Caki2 (cell line): ENCODE data around the gene FGF5. TPM values are rescaled to one million over a fixed set of nuclear protein-coding genes. Genes with fewer than 3 reads are reported as not detected.
"Not testable (repeated sequence)": the region's sequence is repeated elsewhere in the genome, so short reads cannot be mapped to it uniquely, and the experiment has no call there.

Experiments used
- DNase-seq: peaks from one replicate; pipeline ENCODE4 v3.0.0-alpha.2; 2015; ENCODE audit warnings: low read depth
- in situ Hi-C: cut with HindIII; loops from 2 replicates; pipeline ENCODE4 v1.10.0; 2016; ENCODE audit warnings: low sequenced_read_pairs, low pct_unique_long_range_greater_than_20kb, mixed read lengths
- total RNA-seq: library from RNA; depleted of rRNA; stranded (reverse); fragments of >200 nt; shearing (Covaris generic); gene quantifications from 2 replicates; pipeline ENCODE4 v1.2.3, GENCODE V29; 2014; ENCODE audit warnings: low replicate concordance

Gene FGF5
- total RNA-seq, 1 experiment from 2014 or later = not detected

DNA sequence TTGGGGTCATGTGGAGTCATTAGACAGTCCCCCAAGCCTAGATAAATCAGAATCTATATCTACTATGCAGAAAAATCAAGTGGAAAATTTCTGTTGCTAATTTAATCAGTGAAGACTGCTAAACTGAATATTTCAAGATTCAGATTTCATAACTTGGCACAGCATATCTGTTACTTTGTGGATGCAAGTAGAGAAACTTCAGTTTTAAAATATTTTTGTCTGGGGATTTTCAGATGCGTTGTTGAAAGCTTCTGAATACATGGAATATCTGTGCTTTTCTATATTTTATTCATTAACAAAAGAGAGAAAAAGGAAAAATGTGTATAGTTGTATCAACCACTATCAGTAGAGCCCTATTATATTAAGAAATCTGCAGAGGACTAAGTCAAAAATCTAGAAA is 4.4 kb downstream of the FGF5 start:
- no peak for DNase-seq
- in situ Hi-C loops = no loop called here

DNA sequence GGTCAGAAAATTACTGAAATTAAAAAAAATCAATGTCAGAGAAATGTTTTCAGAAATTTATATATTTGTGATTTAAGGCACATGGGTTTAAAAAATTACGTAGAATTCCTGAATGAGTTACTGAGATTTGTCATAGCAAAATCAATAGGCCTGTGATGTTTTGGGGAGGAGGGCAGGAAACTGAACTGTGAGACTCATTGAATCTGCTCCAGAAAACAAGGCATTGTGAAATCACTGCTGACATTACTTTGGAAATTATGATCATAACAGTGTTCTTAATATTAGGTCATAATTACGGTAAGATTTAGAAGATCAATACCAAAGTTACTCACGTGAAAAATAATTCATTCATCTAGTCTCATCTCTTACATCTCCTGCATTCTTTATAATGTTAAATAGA is 5.3 kb downstream of the FGF5 start:
- DNase-seq = no peak
- in situ Hi-C loops = no loop called here

DNA sequence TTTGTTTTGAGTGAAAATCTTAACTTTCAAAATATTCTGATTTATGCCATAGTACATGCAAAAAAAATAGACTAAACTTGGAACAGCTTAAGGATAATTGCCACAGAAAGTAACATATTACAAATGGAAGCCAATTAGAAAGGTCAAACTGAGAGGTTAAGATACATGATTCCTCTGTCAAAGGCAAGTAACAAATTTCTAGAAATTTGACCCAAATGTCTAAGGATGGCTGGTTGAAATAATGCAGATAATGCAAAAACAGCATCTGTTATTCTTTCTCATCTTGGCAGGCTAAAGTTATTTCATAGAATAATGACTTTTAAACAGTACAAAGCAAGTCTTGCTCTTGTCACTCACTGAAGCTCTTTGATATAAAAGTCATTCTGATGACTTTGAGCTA is 10.5 kb downstream of the FGF5 start:
- in situ Hi-C loops = no loop called here

DNA sequence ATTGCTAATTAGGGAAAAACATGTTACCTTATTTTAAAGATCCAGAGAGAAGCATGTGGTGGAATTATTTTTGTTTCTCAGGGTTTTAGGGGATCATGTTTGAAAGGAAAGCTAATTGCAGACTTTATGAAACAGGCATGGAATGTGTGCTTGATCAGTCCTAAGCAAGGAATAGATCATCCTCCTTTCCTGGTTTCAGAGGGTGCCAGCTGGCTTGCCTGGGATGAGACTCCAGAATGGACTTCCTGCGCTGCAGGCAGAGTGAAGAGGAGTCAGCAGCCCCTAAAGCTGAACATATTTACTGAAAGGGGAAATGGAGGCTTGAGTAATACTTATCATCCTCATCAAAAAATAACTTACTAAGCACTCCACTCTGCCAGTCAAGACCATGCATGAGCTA is 13.3 kb downstream of the FGF5 start:
- in situ Hi-C loops = no loop called here
- no peak for DNase-seq

More for the DNA sequence above, 10.5 kb downstream of the FGF5 start:
- no peak for DNase-seq

DNA sequence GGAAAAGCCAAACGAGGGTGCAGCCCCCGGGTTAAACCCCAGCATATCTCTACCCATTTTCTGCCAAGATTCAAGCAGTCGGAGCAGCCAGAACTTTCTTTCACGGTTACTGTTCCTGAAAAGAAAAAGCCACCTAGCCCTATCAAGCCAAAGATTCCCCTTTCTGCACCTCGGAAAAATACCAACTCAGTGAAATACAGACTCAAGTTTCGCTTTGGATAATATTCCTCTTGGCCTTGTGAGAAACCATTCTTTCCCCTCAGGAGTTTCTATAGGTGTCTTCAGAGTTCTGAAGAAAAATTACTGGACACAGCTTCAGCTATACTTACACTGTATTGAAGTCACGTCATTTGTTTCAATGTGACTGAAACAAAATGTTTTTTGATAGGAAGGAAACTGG is 20.0 kb downstream of the FGF5 start:
- no peak for DNase-seq
- in situ Hi-C loops = no loop called here

DNA sequence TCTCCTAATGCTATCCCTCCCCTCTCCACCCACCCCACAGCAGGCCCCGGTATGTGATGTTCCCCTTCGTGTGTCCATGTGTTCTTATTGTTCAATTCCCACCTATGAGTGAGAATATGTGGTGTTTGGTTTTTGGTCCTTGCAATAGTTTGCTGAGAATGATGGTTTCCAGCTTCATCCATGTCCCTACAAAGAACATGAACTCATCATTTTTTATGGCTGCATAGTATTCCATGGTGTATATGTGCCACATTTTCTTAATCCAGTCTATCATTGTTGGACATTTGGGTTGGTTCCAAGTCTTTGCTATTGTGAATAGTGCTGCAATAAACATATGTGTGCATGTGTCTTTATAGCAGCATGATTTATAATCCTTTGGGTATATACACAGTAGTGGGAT is 24.2 kb downstream of the FGF5 start:
- DNase-seq, in situ Hi-C loops: not testable (repeated sequence)

DNA sequence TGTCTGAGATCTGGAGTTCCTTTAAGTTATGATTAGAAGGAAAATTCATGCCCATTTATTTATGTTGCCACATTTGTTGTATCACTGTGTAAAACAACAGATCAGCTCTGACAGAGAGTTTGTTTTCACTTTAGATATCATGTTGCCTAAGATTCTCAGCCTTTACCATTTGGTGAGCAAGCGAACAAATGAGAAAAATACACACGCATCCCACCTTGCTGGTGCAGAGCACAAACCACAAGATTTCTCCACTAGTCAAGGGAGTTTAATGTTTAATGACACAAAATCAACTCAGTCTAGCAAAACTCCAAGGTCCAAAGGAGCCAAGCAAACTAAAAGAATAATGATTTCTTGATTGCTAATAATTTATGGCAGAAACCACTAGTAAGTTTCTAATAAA is 27.7 kb downstream of the FGF5 start:
- in situ Hi-C loops = no loop called here

DNA sequence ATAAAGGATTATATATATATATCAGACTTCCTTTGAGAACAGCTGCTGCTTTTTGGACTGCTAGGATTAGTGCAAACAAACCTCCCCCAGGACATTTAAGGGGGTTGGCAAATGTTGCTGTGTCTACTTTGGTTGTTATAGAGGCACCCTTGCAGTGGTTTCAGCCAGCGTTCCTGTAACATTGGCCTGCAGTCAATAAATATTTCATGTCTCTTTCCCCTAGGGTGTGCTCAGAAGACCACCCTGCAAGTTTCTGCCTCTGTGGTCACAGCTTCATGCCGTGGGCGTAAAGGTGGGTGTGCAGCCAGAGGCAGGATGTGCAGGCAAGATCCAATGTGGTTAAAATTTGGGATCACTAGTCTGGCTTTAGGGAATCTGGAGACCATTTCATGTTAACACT is 28.9 kb downstream of the FGF5 start:
- no peak for DNase-seq
- in situ Hi-C loops = no loop called here

More for the DNA sequence above, 27.7 kb downstream of the FGF5 start:
- no peak for DNase-seq

DNA sequence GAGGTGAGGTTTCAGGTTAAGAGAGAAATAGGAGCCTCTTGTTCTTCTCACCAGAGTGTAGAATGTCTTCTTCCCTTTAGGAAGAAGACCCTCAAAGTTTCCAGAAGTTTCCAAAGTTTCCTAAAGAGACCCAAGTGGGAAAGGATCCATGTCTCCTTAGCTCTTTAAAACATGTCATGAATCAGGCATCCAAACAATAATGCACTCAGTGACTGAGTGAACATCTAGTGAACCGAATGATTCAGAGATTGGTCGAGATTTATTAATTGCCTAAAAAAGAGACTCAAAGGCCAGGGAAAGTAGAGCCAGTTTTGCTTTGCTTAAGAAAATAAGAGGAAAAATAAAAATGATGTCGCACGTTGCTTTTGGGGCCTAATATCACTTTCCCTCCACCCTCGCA is 29.4 kb downstream of the FGF5 start:
- no peak for DNase-seq
- in situ Hi-C loops = no loop called here

DNA sequence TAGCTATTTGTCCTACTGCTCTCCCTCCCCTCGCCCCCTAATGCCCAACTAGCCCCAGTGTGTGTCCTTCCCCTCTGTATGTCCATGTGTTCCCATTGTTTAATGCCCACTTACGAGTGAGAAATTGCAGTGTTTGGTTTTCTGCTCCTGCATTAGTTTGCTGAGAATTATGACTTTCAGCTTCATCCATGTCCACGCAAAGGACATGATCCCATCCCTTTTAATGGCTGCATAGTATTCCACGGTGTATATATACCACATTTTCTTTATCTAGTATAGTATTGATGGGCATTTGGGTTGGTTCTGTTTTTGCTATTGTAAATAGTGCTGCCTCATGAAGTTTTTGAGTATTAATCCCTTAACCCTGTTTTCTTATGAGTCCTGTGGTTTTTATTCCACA is 35.4 kb downstream of the FGF5 start:
- no peak for DNase-seq
- in situ Hi-C loops = no loop called here

DNA sequence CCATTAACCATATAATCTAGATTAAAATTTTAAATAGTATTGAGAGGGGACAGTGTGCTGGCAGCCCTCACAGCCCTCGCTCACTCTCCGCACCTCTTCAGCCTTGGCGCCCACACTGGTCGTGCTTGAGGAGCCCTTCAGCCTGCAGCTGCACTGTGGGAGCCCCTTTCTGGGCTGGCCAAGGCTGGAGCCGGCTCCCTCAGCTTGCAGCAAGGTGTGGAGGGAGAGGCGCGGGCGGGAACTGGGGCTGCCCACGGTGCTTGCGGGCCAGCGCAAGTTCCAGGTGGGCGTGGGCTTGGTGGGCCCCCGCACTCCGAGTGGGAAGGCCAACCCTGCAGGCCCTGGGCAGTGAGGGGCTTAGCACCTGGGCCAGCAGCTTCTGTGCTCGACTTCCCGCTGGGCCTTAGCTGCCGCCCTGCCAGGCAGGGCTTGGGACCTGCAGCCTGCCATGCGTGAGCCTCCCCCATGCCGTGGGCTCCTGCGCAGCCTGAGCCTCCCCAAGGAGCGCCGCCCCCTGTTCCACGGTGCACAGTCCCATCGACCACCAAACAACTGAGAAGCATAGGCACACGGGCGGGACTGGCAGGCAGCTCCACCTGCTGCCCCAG is 36.3 kb downstream of the FGF5 start:
- DNase-seq = no peak
- in situ Hi-C loops = no loop called here

DNA sequence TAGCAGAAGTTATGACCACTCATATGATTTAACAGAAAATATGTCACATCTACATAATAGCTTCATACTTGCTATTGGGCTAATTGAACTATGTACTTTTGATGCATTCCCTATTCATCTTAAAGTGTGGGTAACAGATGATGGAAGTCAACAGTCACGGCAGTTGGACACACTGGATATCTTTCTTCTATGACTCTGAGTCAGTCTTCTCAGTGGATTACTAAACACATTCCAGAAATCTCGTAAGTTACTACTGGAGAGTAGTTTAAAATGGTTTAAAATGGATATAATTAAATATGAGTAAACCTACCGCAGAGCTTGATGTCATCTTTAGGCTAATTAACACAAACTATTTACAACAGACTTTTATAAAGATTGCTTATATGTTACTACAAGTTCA is 39.0 kb downstream of the FGF5 start:
- DNase-seq = no peak
- in situ Hi-C loops = no loop called here

DNA sequence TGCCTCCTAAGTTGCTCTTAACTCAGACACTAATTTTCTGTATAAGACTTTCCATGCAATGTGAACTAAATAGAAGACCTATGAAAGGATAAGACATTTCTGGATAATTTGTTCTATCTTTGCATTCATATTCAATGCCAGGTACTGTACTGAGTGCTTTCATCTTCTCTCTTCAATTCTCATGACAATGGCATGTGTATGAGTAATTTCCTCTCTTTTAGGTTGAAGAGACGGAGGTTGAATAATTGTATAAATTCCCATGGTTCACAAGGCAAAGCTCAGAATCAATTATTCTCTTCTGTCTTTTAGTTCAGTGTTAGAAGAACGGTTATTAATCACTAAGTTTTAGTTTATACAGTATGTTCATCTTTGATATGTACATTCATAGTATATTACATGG is 39.8 kb downstream of the FGF5 start:
- DNase-seq = no peak
- in situ Hi-C loops = no loop called here

DNA sequence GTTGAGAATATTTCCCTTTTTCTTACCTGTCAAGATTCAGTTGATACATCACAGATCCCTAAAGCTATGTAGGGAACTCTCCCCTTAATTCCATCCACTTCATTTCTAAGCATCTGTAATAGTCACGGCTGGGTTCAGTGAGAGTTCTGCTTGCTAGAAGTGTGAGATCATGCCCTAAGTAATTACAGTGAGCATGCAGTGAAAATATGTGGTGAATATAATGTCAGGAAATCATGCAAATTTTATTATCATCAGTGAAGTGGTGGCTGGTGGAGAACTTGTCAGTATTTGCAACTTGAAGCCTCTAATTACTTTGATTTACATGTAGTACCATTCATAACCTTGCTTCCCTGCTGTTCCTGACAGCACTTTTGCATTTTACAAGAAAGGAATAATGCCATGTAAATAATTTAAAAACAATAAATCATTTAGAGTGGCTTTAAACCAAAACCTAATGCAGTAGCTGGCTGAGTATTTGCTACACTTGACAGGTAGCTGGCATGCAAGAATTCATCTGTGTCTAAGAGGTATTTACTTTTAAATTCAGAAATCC is 40.8 kb downstream of the FGF5 start:
- in situ Hi-C loops = no loop called here
- no peak for DNase-seq

DNA sequence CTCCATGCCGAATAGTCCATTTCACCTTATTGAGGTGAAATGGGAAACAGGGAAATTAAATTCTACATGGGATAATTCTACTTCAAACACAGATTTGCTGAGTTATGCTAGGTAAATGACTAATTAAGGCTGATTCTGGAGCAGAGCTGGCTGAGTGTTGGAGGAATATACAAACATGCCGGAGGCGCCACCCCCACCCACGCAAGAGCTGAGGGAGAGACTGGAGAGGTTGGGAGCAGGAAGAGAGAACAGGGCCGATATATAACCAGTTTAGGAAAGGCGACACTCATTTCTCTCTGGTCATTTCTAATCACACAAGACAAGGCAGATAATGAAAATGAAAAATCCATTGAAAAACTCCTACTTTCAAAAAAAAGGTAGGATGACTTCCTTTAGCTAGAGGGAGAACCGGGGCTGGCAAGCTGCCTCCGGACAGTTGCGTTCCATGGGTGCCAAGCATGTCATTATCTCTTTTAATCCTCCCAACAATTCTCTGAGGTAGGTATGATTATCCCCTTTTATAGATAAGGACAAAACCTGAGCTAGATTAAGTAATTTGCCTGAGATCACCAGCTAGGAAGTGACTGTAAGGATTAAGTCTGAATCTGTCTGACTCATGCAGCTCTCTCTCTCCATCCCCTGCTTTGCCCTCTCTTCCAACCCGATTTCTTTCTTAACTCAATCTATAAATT is 41.5 kb downstream of the FGF5 start:
- DNase-seq = no peak

DNA sequence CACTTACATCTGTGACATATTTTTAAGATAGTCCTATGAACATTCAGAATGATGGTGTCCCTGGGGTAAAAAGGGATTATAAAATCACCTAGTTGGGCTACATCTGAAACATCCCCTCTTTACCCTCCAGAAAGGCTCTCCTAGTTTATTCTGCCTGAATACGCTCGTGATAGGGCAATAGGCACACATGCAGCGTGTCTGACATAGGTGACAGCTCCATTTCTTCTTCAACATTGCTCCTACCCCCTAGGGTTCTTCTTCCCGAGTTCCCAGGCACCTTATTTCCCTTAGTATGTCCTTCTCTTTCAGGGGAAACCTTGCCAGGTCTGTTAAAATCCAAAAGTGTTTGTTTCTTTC is 42.0 kb downstream of the FGF5 start:
- no peak for DNase-seq
- in situ Hi-C loops = no loop called here

More for the DNA sequence above, 41.5 kb downstream of the FGF5 start:
- in situ Hi-C loops = no loop called here

DNA sequence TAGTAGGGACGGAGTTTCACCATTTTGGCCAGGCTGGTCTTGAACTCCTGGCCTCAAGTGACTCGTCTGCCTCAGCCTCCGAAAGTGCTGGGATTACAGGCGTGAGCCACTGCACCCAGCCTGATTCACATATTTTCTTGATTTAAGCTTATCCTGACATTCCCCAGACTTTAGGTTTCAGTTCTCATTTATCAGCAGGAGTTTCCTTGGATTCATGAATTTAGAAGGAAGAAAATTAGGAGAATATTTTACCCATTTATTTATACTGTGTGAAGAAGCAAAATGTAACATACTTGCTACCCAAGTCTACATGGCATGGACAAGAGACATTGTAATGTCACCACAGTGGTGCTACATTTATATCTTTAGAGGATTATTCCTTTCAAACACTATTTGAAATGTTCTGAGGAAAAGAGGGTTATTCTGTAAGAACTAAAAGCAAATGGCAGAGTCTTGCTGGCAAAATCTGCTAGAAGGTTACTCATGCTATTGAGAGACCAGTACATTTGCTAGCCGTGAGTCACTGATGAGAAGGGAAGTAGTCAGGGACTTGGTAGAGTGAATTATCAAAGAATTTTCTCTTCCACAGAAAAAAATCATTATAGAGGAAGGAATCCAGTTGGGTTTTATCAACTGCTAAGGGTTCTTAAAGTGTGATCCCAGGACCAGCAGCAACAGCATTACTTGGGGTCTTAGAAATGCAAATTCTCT is 43.0 kb downstream of the FGF5 start:
- in situ Hi-C loops = no loop called here
- DNase-seq = no peak

DNA sequence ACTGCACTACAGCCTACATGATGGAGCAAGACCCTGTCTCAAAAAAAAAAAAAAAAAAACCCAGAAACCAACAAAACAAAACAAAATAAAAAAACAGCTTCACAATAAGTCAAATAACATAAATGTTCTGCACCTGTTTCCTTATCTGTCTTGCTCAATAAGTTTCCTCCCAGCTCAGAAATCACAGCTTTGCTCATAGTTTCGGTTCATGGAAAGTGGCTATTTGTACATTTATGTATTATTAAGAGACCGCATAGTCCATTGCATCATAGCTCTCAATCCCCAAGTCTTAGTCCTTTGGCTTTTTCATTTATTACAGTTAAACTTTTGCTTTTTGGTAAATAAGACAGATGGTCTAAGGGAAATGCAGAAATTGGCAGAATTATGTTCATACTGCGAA is 44.7 kb downstream of the FGF5 start:
- no peak for DNase-seq
- in situ Hi-C loops = no loop called here

DNA sequence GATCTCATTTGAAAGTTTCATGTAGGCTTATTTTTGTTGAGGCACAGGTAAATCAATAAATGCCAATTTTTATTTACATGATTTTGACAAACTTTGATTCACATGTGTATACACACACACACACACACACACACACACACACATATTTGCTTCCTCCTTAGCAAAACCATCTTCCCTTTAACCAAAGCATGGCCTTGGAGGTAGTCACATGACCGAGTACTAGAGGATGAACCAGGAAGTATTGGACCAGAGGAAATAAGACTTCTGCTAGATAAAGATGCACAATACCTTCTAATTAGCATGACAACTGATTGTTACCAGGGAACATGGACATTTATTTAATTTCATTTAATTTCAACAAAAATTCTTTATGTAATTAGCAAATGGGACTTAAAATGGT is 45.7 kb downstream of the FGF5 start:
- DNase-seq = no peak
- in situ Hi-C loops = no loop called here
